Lung (tissue), 12 donors: ENCODE results near the gene SAMD9. TPM values are rescaled to one million over a fixed set of nuclear protein-coding genes. Genes with fewer than 3 reads are reported as not detected.
"Not testable (repeated sequence)": the region's sequence is repeated elsewhere in the genome, so short reads cannot be mapped to it uniquely, and the experiment has no call there.

Experiments used
- ATAC-seq: fragments of 200-7000 bp; cut with Tn5 transposase; one replicate; pipeline ENCODE4 v1.9.1; 2020; ENCODE audit warnings: moderate number of reproducible peaks; ENCODE audit not compliant: insufficient read depth, low FRiP score
- DNase-seq, 3 donors: peaks; one replicate each; pipeline ENCODE4 v3.0.0-alpha.2; 2013 to 2017
- H3K27ac ChIP-seq, 2 donors: one replicate each; pipeline ENCODE4 v1.5.1; 2013; ENCODE audit warnings: mild to moderate bottlenecking in 2 of 2, moderate library complexity in 2 of 2, control low read depth in 1 of 2, inconsistent platforms in 1 of 2, low read depth in 1 of 2, low read length in 1 of 2
- H3K27me3 ChIP-seq, 3 donors: one replicate each; pipeline ENCODE4 v1.5.1; 2013; ENCODE audit warnings: low read length in 2 of 3; ENCODE audit not compliant: control insufficient read depth in 3 of 3, insufficient read depth in 3 of 3
- H3K36me3 ChIP-seq, 4 donors: one replicate each; pipeline ENCODE4 v1.5.1; 2013; ENCODE audit warnings: low read length in 4 of 4, mild to moderate bottlenecking in 1 of 4, moderate library complexity in 1 of 4; ENCODE audit not compliant: control insufficient read depth in 4 of 4, insufficient read depth in 4 of 4
- H3K4me1 ChIP-seq, 5 donors: one replicate each; pipeline ENCODE4 v1.5.1; 2013; ENCODE audit warnings: low read length in 5 of 5, mild to moderate bottlenecking in 2 of 5, moderate library complexity in 1 of 5; ENCODE audit not compliant: control insufficient read depth in 5 of 5, insufficient read depth in 5 of 5
- H3K4me3 ChIP-seq: one replicate; pipeline ENCODE4 v1.5.1; 2013; ENCODE audit warnings: mild to moderate bottlenecking, control low read depth, moderate library complexity
- H3K9ac ChIP-seq, 2 donors: one replicate each; pipeline ENCODE4 v1.5.1; 2013; ENCODE audit warnings: low read length in 2 of 2, control low read depth in 1 of 2; ENCODE audit not compliant: insufficient read depth in 1 of 2
- H3K9me3 ChIP-seq, 4 donors: one replicate each; pipeline ENCODE4 v1.5.1; 2013; ENCODE audit warnings: low read length in 3 of 4, mild to moderate bottlenecking in 1 of 4, moderate library complexity in 1 of 4; ENCODE audit not compliant: control insufficient read depth in 4 of 4, insufficient read depth in 3 of 4
- WGBS, 2 donors: extraction: QIAGEN DNeasy Blood & Tissue Kit; methylation state at CpG; one replicate each; pipeline ENCODE4 v1.1.7; 2013; 5-methylcytosine and 5-hydroxymethylcytosine counted together
- polyA plus RNA-seq, 2 donors: library from polyadenylated mRNA; stranded (reverse); fragments of 200-250 nt; gene quantifications; one replicate each; pipeline ENCODE4 v1.2.1, GENCODE V29; 2013
- total RNA-seq, 2 donors: library from RNA; depleted of rRNA in 1 of 2; stranded (reverse); fragments of >200 nt in 1 of 2; gene quantifications; one replicate each; pipeline ENCODE4 v1.2.1, GENCODE V29; 2014 to 2021
- TF ChIP-seq, protein P1 (sequence below): IDR thresholded peaks from 2 replicates; pipeline ENCODE4 v1.5.1; 2012; ENCODE audit warnings: mild to moderate bottlenecking; ENCODE audit errors: control extremely low read depth, extremely low read depth
- donor health status: control.
- donor health status: control.
- donor health status: Bipolar disorder and iron deficiency.
- donor health status: healthy.
- donor health status: DM: yes; HTN: yes; CAD: no.

Gene SAMD9
- total and polyA plus RNA-seq, 4 donors: 2.3 to 14.5 (median 7.5) TPM

DNA sequence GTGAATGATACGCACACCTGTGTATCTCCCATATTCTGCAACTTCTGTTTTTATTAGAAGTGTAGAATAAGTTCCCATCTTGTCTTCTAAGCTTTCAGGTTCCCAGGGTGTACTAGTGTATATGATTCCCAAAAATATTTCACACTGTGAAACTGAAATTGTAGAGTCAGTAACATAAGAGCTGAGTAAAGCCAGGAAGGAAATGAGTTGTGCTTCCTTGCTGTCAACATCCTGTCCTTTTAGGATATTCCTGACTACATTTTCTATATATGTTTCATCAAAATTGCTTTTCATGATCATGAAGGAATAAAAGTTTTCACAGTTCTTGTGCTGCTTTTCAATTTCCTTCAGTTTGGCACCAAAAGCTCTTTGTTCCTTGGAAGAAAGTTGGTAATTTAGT is 15.2 kb upstream of the SAMD9 start:
- ATAC-seq (no peak), DNase-seq (no peak)
- Histone ChIP-seq H3K9me3 (peaks cover 9 to 48% (median 10%) of the 10 kb centered on the region in 4 donors), H3K9ac (no peak overlapping the region), H3K27ac (no peak overlapping the region), H3K36me3 (peaks cover 12 to 26% (median 13%) of the 10 kb centered on the region in 4 donors), H3K4me1 (no peaks in the 10 kb centered on the region), H3K4me3 (no peak overlapping the region), H3K27me3 (no peaks in the 10 kb centered on the region)
- TF ChIP-seq, protein P1, sequence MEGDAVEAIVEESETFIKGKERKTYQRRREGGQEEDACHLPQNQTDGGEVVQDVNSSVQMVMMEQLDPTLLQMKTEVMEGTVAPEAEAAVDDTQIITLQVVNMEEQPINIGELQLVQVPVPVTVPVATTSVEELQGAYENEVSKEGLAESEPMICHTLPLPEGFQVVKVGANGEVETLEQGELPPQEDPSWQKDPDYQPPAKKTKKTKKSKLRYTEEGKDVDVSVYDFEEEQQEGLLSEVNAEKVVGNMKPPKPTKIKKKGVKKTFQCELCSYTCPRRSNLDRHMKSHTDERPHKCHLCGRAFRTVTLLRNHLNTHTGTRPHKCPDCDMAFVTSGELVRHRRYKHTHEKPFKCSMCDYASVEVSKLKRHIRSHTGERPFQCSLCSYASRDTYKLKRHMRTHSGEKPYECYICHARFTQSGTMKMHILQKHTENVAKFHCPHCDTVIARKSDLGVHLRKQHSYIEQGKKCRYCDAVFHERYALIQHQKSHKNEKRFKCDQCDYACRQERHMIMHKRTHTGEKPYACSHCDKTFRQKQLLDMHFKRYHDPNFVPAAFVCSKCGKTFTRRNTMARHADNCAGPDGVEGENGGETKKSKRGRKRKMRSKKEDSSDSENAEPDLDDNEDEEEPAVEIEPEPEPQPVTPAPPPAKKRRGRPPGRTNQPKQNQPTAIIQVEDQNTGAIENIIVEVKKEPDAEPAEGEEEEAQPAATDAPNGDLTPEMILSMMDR: no peak
- 97% methylated on average over 1 of the region's 1 CpG for WGBS, 2 donors

DNA sequence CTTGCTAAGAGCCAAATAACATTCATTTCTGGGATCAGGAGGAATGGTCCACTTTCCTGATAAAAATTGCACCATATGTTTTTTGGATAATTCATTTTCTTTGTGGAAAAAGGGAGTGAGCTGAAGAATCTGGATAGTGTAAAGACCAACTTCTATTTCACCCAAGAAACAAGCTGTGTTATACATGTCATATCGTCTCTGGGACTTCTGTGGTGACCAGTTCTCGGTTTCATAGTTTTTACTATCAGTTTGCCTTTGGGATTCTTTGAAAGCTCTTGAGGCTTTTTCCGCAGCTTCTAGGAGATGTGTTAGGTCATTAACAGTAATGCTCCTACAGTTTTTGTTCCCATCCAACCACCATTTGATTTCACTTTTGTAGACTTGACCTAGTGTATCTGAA is 14.4 kb upstream of the SAMD9 start:
- H3K9me3 ChIP-seq: peaks cover 7 to 48% (median 9%) of the 10 kb centered on the region in 4 donors
- H3K27me3 ChIP-seq: no peaks in the 10 kb centered on the region
- DNase-seq (no peak), ATAC-seq (no peak)
- no peaks in the 10 kb centered on the region for H3K4me1 ChIP-seq
- no peak overlapping the region for H3K27ac ChIP-seq
- peaks cover 8 to 22% (median 11%) of the 10 kb centered on the region in 4 donors for H3K36me3 ChIP-seq
- WGBS, 2 donors: 93 to 100% methylated on average over 3 of the region's 3 CpGs
- no peak overlapping the region for H3K4me3 ChIP-seq
- TF ChIP-seq, protein P1: no peak
- H3K9ac ChIP-seq: no peak overlapping the region

DNA sequence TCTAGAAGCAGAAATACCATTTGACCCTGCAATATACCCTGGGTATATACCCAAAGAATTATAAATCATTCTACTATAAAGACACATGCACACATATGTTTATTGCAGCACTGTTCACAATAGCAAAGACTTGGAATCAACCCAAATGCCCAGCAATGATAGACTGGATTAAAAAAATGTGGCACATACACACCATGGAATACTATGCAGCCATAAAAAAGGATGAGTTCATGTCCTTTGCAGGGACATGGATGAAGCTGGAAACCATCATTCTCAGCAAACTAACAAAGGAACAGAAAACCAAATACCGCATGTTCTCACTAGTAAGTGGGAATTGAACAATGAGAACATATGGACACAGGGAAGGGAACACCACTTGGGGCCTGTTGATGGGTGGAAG is 9.2 kb upstream of the SAMD9 start:
- H3K4me3 ChIP-seq, H3K27me3 ChIP-seq, H3K4me1 ChIP-seq, DNase-seq, H3K9ac ChIP-seq, ATAC-seq, H3K27ac ChIP-seq, H3K36me3 ChIP-seq: not testable (repeated sequence)
- H3K9me3 ChIP-seq: peaks cover 0 to 16% (median under 1%) of the 10 kb centered on the region in 4 donors
- 93 to 98% methylated on average over 1 of the region's 1 CpG for WGBS, 2 donors

DNA sequence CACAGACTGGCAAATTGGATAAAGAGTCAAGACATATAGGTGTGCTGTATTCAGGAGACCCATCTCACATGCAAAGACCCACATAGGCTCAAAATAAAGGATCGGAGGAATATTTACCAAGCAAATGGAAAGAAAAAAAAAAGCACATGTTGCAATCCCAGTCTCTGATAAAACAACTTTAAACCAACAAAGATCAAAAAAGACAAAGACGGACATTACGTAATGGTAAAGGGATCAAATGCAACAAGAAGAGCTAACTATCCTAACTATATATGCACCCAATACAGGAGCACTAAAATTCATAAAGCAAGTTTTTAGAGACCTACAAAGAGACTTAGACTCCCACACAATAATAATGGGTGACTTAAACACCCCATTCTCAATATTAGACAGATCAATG is 5.8 kb upstream of the SAMD9 start:
- ATAC-seq: not testable (repeated sequence)

More for the DNA sequence above, 5.8 kb upstream of the SAMD9 start:
- not testable (repeated sequence) for H3K27me3 ChIP-seq, DNase-seq, H3K4me3 ChIP-seq, H3K36me3 ChIP-seq, H3K4me1 ChIP-seq, H3K9me3 ChIP-seq, H3K9ac ChIP-seq, H3K27ac ChIP-seq
- 83 to 92% methylated on average over 3 of the region's 3 CpGs for WGBS, 2 donors
